OCI-LY7 (cell line): ENCODE measurements around the gene AADACL4.

Experiments
- EZH2phosphoT487 ChIP-seq: fragments of 200-600 bp; sonication (generic); IDR thresholded peaks from 2 replicates; pipeline ENCODE4 v1.6.1; 2018; ENCODE audit warnings: low read depth, borderline replicate concordance, mild to moderate bottlenecking, mixed run types, antibody characterized with exemption, low read length, moderate library complexity, mixed read lengths
- TF ChIP-seq, protein P1 (sequence below): fragments of 200-600 bp; sonication (generic); conservative IDR thresholded peaks from 2 replicates; pipeline ENCODE4 v1.5.1; 2014; ENCODE audit warnings: mild to moderate bottlenecking, antibody characterized with exemption, low read length, moderate library complexity, mixed read lengths

DNA sequence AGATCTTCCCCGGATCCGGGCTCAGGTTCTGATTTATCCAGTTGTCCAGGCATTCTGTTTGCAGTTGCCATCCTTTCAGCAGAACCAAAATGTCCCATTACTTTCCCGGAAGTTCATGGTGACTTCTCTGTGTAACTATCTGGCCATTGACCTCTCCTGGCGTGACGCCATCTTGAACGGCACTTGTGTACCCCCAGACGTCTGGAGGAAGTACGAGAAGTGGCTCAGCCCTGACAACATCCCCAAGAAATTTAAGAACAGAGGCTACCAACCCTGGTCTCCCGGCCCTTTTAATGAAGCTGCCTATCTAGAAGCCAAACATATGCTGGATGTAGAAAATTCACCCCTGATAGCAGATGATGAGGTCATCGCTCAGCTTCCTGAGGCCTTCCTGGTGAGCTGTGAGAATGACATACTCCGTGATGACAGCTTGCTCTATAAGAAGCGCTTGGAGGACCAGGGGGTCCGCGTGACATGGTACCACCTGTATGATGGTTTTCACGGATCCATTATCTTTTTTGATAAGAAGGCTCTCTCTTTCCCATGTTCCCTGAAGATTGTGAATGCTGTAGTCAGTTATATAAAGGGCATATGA lies 22.4 kb downstream of the AADACL4 start:
- TF ChIP-seq, protein P1, sequence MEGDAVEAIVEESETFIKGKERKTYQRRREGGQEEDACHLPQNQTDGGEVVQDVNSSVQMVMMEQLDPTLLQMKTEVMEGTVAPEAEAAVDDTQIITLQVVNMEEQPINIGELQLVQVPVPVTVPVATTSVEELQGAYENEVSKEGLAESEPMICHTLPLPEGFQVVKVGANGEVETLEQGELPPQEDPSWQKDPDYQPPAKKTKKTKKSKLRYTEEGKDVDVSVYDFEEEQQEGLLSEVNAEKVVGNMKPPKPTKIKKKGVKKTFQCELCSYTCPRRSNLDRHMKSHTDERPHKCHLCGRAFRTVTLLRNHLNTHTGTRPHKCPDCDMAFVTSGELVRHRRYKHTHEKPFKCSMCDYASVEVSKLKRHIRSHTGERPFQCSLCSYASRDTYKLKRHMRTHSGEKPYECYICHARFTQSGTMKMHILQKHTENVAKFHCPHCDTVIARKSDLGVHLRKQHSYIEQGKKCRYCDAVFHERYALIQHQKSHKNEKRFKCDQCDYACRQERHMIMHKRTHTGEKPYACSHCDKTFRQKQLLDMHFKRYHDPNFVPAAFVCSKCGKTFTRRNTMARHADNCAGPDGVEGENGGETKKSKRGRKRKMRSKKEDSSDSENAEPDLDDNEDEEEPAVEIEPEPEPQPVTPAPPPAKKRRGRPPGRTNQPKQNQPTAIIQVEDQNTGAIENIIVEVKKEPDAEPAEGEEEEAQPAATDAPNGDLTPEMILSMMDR = no peak
- TF ChIP-seq EZH2phosphoT487 = no peak
